ENCODE results near the gene NOSIP.

DNA sequence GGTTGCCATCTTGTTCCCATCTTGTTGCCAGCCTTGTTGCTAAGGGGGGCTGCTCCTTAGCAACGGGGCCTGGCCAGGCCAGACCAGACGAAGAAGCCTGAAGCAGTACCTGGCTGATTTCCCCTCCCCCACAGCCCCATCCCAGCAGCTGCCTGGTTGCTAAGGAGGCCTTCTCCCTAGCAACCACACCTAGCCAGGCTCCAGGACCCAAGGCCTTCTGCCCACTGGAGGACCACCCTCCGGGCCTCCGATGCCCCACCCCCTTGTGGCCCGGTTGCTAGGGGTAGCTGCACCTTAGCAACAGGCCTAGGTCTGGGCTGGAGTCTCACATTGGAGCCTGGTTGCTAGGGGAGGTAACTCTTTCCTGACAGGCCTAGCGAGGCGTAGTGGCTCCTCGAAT, 4.7 kb upstream of the NOSIP start:
- TF ChIP-seq POLR2AphosphoS5 (IDR thresholded peaks at IDR 0.05) = no peak
- TF ChIP-seq, protein P1, sequence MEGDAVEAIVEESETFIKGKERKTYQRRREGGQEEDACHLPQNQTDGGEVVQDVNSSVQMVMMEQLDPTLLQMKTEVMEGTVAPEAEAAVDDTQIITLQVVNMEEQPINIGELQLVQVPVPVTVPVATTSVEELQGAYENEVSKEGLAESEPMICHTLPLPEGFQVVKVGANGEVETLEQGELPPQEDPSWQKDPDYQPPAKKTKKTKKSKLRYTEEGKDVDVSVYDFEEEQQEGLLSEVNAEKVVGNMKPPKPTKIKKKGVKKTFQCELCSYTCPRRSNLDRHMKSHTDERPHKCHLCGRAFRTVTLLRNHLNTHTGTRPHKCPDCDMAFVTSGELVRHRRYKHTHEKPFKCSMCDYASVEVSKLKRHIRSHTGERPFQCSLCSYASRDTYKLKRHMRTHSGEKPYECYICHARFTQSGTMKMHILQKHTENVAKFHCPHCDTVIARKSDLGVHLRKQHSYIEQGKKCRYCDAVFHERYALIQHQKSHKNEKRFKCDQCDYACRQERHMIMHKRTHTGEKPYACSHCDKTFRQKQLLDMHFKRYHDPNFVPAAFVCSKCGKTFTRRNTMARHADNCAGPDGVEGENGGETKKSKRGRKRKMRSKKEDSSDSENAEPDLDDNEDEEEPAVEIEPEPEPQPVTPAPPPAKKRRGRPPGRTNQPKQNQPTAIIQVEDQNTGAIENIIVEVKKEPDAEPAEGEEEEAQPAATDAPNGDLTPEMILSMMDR (IDR thresholded peaks at IDR 0.05) = no peak
- no peak for TF ChIP-seq EP300 (IDR thresholded peaks at IDR 0.05; ENCODE audit: low read depth)
